ENCODE measurements around the gene CSNK1A1.

DNA sequence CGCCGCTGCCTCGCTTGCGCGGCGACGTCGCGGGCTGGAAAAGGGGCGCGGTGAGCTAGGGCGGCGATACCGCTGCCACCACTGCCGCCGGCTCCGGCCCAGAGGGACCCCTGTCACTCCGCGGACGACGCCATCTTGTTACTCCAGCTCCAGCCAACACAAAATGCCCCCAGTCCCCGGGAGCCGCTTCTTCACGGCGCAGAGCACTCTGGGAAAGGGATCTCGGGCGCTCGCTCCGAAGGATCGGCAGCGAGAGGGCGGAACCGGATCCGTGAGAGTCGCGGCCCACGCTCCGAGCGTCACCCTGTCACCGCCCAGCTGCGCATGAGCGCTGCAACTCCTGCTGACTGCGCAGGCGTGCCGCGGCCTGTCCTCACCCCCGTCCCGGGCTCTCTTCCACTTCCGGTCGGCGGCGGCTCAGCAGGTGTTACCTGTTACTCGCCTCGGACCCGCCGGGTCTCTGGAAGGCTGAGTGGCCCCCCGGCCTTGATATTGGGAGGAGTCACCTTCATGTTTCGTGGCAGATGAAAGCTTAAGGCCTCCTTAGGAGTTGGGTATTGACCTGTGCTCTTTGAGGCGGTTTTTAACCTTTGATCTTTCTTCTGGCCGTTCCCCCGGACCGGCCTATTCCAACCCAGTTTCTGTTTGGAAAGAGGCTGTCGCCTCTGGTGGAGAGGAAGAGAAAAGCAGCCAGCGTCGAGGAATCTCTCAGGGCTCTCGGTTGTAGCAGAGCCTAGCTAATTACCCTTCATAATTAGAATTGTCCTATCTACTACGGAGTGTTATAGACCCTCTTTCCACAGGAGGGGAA lies at the start of gene CSNK1A1:
- TF ChIP-seq EZH2 (IDR thresholded peaks at IDR 0.05) (peak; percentile 39), CTCF (IDR thresholded peaks at IDR 0.05) (peak; percentile 77), EZH2phosphoT487 (IDR thresholded peaks at IDR 0.05) (no peak)
